Esophagus squamous epithelium (tissue), 5 donors: ENCODE data around the gene POLN. TPM values are rescaled to one million over a fixed set of nuclear protein-coding genes. Genes with fewer than 3 reads are reported as not detected.
"Not testable (repeated sequence)": the region's sequence is repeated elsewhere in the genome, so short reads cannot be mapped to it uniquely, and the experiment has no call there.

Experiments used
- DNase-seq: peaks from one replicate; lab custom pipeline; 2025; lab: John Stamatoyannopoulos, UW
- H3K27ac ChIP-seq, 4 donors: fragments of 200-600 bp; sonication (generic); one replicate each; pipeline ENCODE4 v1.5.1; 2016 to 2019; ENCODE audit warnings: mild to moderate bottlenecking in 1 of 4
- H3K27me3 ChIP-seq, 4 donors: fragments of 200-600 bp; sonication (generic); 1 replicate in 3 of 4; 2 replicates in 1 of 4; pipeline versions ENCODE4 v1.5.1 to v1.6.0; 2017 to 2021; ENCODE audit warnings: antibody characterized with exemption in 1 of 4
- H3K36me3 ChIP-seq, 3 donors: fragments of 200-600 bp; sonication (generic); one replicate each; pipeline ENCODE4 v1.5.1; 2016 to 2019
- H3K4me1 ChIP-seq, 3 donors: fragments of 200-600 bp; sonication (generic); one replicate each; pipeline ENCODE4 v1.5.1; 2017 to 2019
- H3K4me3 ChIP-seq, 4 donors: fragments of 200-600 bp; sonication (generic); 1 replicate in 3 of 4; 2 replicates in 1 of 4; pipeline ENCODE4 v1.5.1; 2016 to 2019; ENCODE audit warnings: mild to moderate bottlenecking in 2 of 4, moderate library complexity in 1 of 4
- H3K9me3 ChIP-seq, 3 donors: fragments of 200-600 bp; sonication (generic); one replicate each; pipeline ENCODE4 v1.5.1; 2016 to 2019
- CTCF ChIP-seq, 6 experiments: fragments of 450-650 bp in 4 of 6; fragments of 200-600 bp in 2 of 6; sonication (generic) in 2 of 6; IDR thresholded peaks; one replicate each; pipeline ENCODE4 v1.5.1; 2016 to 2019; ENCODE audit warnings: antibody characterized with exemption in 6 of 6, mild to moderate bottlenecking in 4 of 6, moderate library complexity in 4 of 6
- POLR2A ChIP-seq, 4 donors: fragments of 450-650 bp; IDR thresholded peaks; one replicate each; pipeline ENCODE4 v1.6.1; 2017; ENCODE audit warnings: antibody characterized with exemption in 4 of 4, mild to moderate bottlenecking in 4 of 4, moderate library complexity in 3 of 4
- WGBS, 2 donors: methylation state at CpG; one replicate each; pipeline ENCODE4 v1.1.5; 2018; 5-methylcytosine and 5-hydroxymethylcytosine counted together
- intact Hi-C: fragments of 100-400 bp; cut with DNase I; formaldehyde crosslinking; loops from one replicate; pipeline ENCODE4 v1.15.0; 2022
- total RNA-seq, 4 donors: library from RNA; depleted of rRNA; stranded (reverse); fragments of >200 nt; gene quantifications; one replicate each; pipeline ENCODE4 v1.1.0, GENCODE V29; 2016
- donor health status: DM: yes; HTN: yes; CAD: no.

The POLN gene
- total RNA-seq, 4 donors from 2014 or later = 0.19 to 1.5 (median 1.2) TPM

- DNase-seq = no peak
- H3K27me3 ChIP-seq = no peaks in the 10 kb centered on the region
- peaks cover 0 to 19% (median 0%) of the 10 kb centered on the region in 3 donors for H3K36me3 ChIP-seq
- intact Hi-C loops = no loop called here
- H3K4me3 ChIP-seq = no peak overlapping the region
- H3K9me3 ChIP-seq = no peaks in the 10 kb centered on the region
- no peak overlapping the region for H3K27ac ChIP-seq
- 77 to 78% methylated on average over 12 of the region's 12 CpGs for WGBS, 2 donors
- no peak for TF ChIP-seq POLR2A (IDR thresholded peaks at IDR 0.05)
- no peak for TF ChIP-seq CTCF (IDR thresholded peaks at IDR 0.05)
- no peaks in the 10 kb centered on the region for H3K4me1 ChIP-seq
Observed at GRCh38 chr4:2168469-2169319, 73.2 kb downstream of the POLN start.

GRCh38 chr4:2166253-2166652, 75.7 kb downstream of the POLN start:
- Histone ChIP-seq H3K4me1 (no peaks in the 10 kb centered on the region), H3K9me3 (no peaks in the 10 kb centered on the region), H3K36me3 (peaks cover 0 to 19% (median 0%) of the 10 kb centered on the region in 3 donors), H3K27ac (no peak overlapping the region), H3K4me3 (no peak overlapping the region), H3K27me3 (no peaks in the 10 kb centered on the region)
- no peak for DNase-seq
- TF ChIP-seq POLR2A (IDR thresholded peaks at IDR 0.05) = no peak
- 90 to 92% methylated on average over 5 of the region's 5 CpGs for WGBS, 2 donors
- intact Hi-C loops = no loop called here

- peaks cover 0 to 18% (median 0%) of the 10 kb centered on the region in 3 donors for H3K36me3 ChIP-seq
- no peaks in the 10 kb centered on the region for H3K27me3 ChIP-seq
- no peaks in the 10 kb centered on the region for H3K9me3 ChIP-seq
- intact Hi-C loops = no loop called here
- 94 to 95% methylated on average over 7 of the region's 7 CpGs for WGBS, 2 donors
- no peaks in the 10 kb centered on the region for H3K4me1 ChIP-seq
- no peak for TF ChIP-seq POLR2A (IDR thresholded peaks at IDR 0.05)
- TF ChIP-seq CTCF (IDR thresholded peaks at IDR 0.05) = no peak
- DNase-seq = no peak
- no peak overlapping the region for H3K27ac ChIP-seq
- H3K4me3 ChIP-seq = no peak overlapping the region
Observed at GRCh38 chr4:2165391-2165790, 76.5 kb downstream of the POLN start.

GRCh38 chr4:2163311-2163821, 78.6 kb downstream of the POLN start:
- H3K36me3 ChIP-seq = no peaks in the 10 kb centered on the region

GRCh38 chr4:2161092-2161703, 80.7 kb downstream of the POLN start:
- H3K36me3 ChIP-seq, H3K27ac ChIP-seq, intact Hi-C loops, H3K4me1 ChIP-seq, H3K4me3 ChIP-seq, DNase-seq, H3K9me3 ChIP-seq, H3K27me3 ChIP-seq: not testable (repeated sequence)
- WGBS, 2 donors = 97% methylated on average over 6 of the region's 40 CpGs; no CpG with 5 or more reads in 1 of the 2 donors

More at GRCh38 chr4:2163311-2163821, 78.6 kb downstream of the POLN start:
- DNase-seq = no peak
- WGBS, 2 donors = 77 to 87% methylated on average over 12 to 17 of the region's 19 CpGs
- intact Hi-C loops = no loop called here
- TF ChIP-seq POLR2A (IDR thresholded peaks at IDR 0.05) = no peak
- TF ChIP-seq CTCF (IDR thresholded peaks at IDR 0.05) = no peak
- Histone ChIP-seq H3K27ac (no peak overlapping the region), H3K4me1 (no peaks in the 10 kb centered on the region), H3K27me3 (no peaks in the 10 kb centered on the region), H3K4me3 (no peak overlapping the region), H3K9me3 (no peaks in the 10 kb centered on the region)

GRCh38 chr4:2159931-2160330, 82.0 kb downstream of the POLN start:
- TF ChIP-seq CTCF (IDR thresholded peaks at IDR 0.05) (no peak), POLR2A (IDR thresholded peaks at IDR 0.05) (no peak)
- intact Hi-C loops = no loop called here
- Histone ChIP-seq H3K36me3 (no peaks in the 10 kb centered on the region), H3K27ac (no peak overlapping the region), H3K27me3 (no peaks in the 10 kb centered on the region), H3K4me3 (no peak overlapping the region), H3K4me1 (no peaks in the 10 kb centered on the region), H3K9me3 (no peaks in the 10 kb centered on the region)
- DNase-seq = no peak
- 53 to 66% methylated on average over 2 of the region's 2 CpGs for WGBS, 2 donors
